Measurements from ENCODE around the gene LRRC10B.

The LRRC10B gene

GRCh38 chr11:61533039-61533375, 24.5 kb downstream of the LRRC10B start:
- no peak for DNase-seq

- DNase-seq = no peak
Observed at GRCh38 chr11:61533401-61533800, 24.9 kb downstream of the LRRC10B start.

- no peak for DNase-seq
Observed at GRCh38 chr11:61534025-61534932, 25.7 kb downstream of the LRRC10B start.

GRCh38 chr11:61534933-61535839, 26.6 kb downstream of the LRRC10B start:
- DNase-seq = no peak

DNA sequence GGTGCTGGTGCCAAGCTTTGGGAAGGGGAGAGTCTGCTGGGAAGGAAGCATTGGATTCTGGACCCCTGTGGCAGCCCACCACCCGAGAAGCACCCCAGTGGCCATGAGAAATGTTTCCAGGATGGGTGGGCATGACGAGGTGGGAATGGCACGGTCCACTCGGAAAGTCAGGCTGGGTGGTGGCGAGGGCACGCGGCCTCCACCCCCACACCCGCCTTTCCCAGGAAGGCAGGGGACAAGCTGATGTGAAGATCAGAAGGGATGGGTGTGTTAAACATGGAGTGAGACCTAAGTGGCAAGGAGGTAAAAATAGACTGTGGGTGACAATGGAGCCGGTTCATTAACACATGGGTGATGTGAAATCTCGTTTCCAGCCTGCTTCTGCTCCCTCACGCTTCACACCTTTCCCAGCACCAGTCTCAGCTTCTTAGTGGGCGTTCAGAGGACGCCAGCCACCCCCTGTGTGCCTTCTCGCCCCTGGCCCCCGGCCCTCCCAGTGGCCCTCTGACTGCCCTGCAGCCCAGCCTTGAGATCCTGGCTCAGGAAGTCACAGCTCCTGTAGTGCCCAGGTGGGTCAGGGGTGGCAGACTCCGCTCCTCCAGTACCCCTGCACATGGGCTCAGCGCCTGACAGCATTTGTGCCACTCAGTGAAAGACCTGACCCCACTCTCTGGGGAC, 27.6 kb downstream of the LRRC10B start:
- no peak for DNase-seq

- DNase-seq = no peak
Observed at GRCh38 chr11:61536676-61537270, 28.2 kb downstream of the LRRC10B start.

- DNase-seq = no peak
Observed at GRCh38 chr11:61537326-61537725, 28.8 kb downstream of the LRRC10B start.

- no peak for DNase-seq
Observed at GRCh38 chr11:61538636-61538961, 30.1 kb downstream of the LRRC10B start.

DNA sequence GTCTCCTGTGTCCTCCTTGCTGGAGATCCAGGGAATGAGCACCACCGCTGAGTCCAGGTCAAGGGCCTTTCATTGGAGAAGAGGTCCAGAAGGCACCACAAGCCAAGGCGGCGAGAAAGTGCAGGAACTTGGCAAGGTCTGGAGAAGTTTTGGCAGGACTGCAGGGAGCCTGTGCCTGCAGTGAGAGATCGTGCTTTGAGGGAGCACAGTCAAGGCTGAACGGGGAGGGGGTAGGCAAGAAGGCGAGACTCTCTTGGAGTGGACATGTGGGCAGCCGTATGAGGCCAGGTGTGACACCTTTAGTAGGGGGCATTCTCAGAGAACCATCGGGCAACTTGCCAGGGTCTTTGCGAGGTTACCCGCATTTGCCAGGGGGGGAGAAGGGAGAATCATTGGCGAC, 30.5 kb downstream of the LRRC10B start:
- DNase-seq = no peak

DNA sequence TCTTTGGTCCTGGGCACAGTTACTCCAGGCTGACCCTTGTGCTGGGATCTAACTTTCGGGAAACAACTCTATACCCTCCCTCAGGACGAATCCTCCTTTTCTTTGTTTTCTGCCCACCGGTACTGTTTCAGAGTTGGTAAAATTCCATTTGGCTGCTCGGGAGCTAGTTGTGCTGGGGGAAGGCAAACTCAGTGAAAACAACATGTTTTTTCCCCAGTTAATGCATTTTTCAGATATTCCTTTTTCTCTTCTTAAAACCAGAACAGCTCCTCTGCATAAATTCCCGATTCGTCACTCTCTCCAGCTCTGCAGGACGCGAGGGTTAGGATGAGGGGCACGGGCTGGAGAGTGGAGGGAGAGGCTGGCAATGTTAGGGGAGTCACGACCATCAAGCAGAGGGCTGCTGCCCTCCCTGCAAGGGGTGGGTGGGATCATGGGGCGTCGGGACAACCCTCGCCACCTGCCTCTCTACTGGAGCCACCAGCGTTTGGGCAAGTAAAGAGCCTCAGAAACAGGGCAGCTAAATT, 31.3 kb downstream of the LRRC10B start:
- DNase-seq = no peak

DNA sequence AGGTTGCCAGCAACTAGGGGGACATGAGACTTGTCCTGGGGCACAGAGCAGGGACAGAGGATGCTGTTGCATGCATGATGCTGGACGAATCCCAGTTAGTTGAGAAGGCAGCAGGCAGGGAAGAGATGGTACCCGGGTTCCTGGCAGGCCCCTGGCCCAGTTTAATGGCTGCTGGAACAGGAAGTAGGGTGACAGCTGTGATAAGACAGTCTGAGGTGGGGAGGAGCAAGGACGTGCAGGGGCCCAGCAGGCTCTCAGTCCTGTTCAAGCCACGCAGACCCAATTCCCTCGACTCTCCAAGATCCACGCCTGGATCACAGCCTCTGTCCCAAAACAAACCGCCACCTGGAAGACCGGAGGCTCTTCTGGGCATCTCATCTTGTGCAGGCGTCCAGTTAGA, 32.0 kb downstream of the LRRC10B start:
- DNase-seq = no peak

DNA sequence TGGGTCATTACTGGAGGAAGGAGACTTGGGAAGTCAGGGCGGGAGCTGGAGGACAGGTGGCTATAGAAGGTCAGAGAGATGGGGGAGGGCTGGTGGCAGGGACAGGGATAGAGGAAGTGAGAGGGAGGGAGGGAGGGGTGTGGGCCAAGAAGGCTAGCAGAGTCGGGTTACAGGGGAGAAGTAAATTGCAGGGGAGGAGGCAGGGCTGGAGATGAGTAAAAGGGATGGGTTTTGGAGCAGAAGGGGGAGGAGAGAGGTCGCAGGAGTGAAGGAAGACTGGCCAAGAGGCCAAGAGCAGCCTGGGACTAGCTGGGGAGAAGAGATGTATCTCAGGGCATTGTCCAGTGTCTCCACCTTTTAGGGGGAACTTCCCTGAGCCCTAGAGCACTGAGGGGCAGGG, 33.0 kb downstream of the LRRC10B start:
- no peak for DNase-seq

GRCh38 chr11:61542024-61542461, 33.5 kb downstream of the LRRC10B start:
- DNase-seq = no peak

DNA sequence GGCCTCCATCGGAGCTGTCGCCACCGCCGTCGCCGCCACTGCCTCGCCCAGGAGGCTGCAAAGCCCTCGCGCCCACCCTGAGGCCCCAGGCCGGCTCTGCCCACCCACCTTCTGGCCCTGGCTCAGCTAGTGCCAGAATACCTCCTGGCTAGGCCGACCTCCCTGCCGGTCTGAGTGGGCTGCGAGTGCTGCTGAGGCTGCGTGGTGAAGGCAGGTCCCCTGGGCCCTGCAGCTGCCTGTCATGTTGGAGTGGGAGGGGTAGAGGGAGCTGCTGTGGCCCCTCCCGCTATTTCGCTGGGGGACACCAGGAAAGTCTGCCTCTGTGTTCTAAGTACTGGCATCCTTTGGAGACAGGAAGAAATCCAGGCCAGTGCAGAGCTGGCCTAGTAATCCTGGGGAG, 34.2 kb downstream of the LRRC10B start:
- DNase-seq = no peak

DNA sequence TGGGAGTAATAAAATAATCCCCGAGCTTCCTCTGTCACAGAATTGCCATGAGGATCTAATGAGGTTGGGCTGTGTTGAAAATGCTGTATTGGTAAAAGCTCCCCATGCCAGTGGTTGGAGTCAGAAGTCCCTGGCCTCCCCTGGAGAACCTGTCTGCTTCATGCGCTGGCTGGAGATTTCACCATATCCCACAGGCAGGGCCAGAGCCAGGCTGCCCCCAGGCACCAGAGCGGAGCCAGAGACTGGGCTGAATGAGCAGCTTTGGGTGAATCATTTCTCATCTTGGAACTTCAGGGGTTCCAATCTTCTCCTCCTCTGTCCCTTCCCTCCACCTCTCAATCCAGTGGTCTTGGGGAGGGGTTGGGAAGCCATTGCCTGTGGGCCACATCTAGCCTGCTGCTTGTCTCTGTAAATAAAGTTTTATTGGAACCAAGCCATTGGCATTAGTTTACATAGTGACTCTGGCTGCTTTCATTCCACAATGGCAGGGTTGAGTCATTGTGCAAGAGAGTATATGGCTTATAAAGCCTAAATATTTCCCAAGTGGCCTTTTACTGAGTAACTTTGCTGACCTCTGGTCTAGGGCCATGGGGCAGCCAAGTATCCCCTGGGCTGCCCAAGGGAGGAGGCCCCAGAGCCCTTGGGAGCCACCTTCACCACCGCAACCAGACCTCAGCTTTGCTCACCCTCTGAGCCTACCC, 35.2 kb downstream of the LRRC10B start:
- DNase-seq = no peak

GRCh38 chr11:61544466-61544865, 35.9 kb downstream of the LRRC10B start:
- no peak for DNase-seq

DNA sequence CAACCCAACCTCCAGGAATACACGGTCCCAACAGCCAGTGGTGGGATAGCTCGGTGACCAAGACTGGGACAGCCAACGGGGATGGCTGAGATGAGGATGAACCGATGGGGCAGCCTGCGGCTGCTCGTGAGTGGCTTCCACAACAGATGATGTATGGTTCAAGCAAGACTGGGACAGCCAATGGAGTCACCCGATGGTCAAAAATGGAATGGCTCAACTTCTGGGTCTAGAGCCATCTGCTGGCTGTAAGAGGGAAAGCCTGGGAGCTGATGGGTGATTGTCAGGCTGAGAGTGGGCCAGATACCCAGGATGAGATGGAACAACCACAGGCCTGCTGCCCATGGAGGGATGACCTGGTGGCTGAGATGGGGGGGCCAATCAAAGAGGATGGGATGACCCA, 36.8 kb downstream of the LRRC10B start:
- no peak for DNase-seq

GRCh38 chr11:61545921-61546320, 37.4 kb downstream of the LRRC10B start:
- DNase-seq = no peak

DNA sequence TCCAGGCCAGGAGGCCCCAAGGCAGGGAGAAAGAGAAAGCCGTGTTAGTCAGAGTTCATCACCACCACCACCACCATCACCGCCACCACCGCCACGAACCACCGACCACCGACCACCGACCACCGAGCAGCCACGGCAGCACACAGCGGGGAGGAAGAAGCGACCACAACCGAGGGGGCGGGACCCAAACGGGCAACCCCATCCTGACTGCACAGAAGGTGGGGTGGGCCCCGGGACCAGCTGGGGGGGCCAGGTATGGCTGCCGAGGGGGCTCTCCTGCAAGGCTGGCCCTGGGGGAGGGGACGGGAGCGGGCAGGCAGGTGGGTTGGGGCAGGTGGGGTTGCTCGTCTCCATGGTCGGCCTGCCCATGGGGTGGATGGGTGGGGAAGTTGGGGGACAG, 38.1 kb downstream of the LRRC10B start:
- DNase-seq = peak; percentile 31

- no peak for DNase-seq
Observed at GRCh38 chr11:61547246-61547645, 38.7 kb downstream of the LRRC10B start.

DNA sequence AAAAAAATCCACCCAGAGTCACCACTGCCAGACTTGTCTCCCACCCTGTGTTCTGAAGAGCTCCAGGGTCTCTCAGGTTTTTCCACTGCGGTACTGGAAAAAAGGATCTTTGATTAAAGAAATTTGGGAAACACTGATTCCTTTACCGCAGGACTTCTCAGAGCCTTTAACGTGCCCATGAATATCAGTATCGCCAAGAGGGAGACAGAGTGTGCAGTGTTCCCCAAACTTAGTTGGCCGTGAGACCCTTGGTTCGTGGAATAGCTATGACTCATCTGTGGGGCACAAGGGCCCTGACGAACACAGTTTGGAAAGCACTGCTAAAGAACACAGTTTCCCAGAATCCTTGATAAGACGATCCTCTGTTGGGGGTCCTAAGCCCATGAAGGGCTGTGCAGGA, 40.6 kb downstream of the LRRC10B start:
- DNase-seq = no peak
